ENCODE results near the gene SRP54. TPM values are rescaled to one million over a fixed set of nuclear protein-coding genes. Genes with fewer than 3 reads are reported as not detected.
"Not testable (repeated sequence)": the region's sequence is repeated elsewhere in the genome, so short reads cannot be mapped to it uniquely, and the experiment has no call there.

The SRP54 gene
- total RNA-seq, 1 experiment from 2014 or later, result 84.5 TPM

DNA sequence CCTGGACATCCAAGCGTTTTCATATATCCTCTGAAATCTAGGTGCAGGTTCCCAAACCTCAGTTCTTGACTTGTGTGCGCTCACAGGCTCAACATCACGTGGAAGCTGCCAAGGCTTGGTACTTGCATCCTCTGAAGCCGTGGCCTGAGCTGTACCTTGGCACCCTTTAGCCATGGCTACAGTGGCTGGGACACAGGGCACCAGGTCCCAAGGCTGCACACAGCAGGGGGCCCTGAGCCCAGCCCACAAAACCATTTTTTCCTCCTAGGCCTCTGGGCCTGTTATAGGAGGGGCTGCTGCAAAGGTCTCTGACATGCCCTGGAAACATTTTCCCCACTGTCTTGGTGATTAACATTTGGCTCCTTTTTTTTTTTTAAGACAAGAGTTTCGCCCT is 51.6 kb downstream of the SRP54 start:
- ChIA-PET POLR2A (no interaction called here), CTCF (no interaction called here)
- Histone ChIP-seq H3K4me1 (no peaks in the 10 kb centered on the region), H3K4me3 (ENCODE audit: low read depth, low read length) (no peak overlapping the region), H3K27me3 (replicated peaks; ENCODE audit: control insufficient read depth, insufficient read depth, low read length) (no peaks in the 10 kb centered on the region), H3K9me3 (peaks cover 14% of the 10 kb centered on the region), H3K36me3 (ENCODE audit: control insufficient read depth, insufficient read depth, low read length) (peaks cover 2% of the 10 kb centered on the region; the same call in 1 of the 2 replicates)
- Mint-ChIP-seq H3K27ac (ENCODE audit: unreplicated experiment) (no peak overlapping the region), H3K4me3 (ENCODE audit: unreplicated experiment) (no peak overlapping the region), H3K27me3 (ENCODE audit: insufficient read depth, unreplicated experiment) (no peaks in the 10 kb centered on the region), H3K9me3 (ENCODE audit: unreplicated experiment) (no peaks in the 10 kb centered on the region), H3K4me1 (ENCODE audit: low read depth, unreplicated experiment) (peaks cover under 1% of the 10 kb centered on the region), H3K36me3 (ENCODE audit: insufficient read depth, unreplicated experiment) (peaks cover 51% of the 10 kb centered on the region)
- intact Hi-C loops (cut with micrococcal nuclease; ENCODE audit: unreplicated experiment), result no loop called here
- TF ChIP-seq, protein P1, sequence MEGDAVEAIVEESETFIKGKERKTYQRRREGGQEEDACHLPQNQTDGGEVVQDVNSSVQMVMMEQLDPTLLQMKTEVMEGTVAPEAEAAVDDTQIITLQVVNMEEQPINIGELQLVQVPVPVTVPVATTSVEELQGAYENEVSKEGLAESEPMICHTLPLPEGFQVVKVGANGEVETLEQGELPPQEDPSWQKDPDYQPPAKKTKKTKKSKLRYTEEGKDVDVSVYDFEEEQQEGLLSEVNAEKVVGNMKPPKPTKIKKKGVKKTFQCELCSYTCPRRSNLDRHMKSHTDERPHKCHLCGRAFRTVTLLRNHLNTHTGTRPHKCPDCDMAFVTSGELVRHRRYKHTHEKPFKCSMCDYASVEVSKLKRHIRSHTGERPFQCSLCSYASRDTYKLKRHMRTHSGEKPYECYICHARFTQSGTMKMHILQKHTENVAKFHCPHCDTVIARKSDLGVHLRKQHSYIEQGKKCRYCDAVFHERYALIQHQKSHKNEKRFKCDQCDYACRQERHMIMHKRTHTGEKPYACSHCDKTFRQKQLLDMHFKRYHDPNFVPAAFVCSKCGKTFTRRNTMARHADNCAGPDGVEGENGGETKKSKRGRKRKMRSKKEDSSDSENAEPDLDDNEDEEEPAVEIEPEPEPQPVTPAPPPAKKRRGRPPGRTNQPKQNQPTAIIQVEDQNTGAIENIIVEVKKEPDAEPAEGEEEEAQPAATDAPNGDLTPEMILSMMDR (IDR thresholded peaks at IDR 0.05; ENCODE audit: insufficient read depth in 1 of 2, low read depth in 1 of 2, low read length in 1 of 2, severe bottlenecking in 1 of 2, unreplicated experiment in 1 of 2), result no peak
- peak in 1 of 2 experiments; percentile 35 for DNase-seq
- BruUV-seq (replicated peaks), result no TSS peak

DNA sequence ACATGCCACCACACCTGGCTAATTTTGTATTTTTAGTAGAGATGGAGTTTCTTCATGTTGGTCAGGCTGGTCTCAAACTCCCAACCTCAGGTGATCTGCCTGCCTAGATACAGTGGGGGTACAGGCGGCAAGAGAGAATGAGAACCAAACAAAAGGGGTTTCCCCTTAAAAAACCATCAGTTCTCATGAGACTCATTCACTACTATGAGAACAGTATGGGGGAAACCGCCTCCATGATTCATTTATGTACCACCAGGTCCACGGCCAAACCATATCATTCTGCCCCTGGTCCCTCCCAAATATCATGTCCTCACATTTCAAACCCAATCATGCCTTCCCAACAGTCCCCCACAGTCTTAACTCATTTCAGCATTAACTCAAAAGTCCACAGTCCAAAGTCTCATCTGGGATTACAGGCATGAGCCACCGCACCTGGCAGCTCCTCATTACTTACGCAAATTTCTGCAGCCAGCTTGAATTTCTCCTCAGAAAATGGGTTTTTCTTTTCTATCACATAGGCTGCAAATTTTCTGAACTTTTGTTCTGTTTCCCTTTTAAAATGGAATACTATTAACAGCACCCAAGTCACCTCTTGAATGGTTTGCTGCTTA is 52.3 kb downstream of the SRP54 start:
- peaks cover 14% of the 10 kb centered on the region for H3K9me3 ChIP-seq
- H3K27me3 ChIP-seq (replicated peaks; ENCODE audit: control insufficient read depth, insufficient read depth, low read length); POLR2A ChIA-PET; H3K4me3 ChIP-seq (ENCODE audit: low read depth, low read length); H3K9me3 Mint-ChIP-seq (ENCODE audit: unreplicated experiment); H3K4me3 Mint-ChIP-seq (ENCODE audit: unreplicated experiment); H3K27me3 Mint-ChIP-seq (ENCODE audit: insufficient read depth, unreplicated experiment); H3K4me1 ChIP-seq; DNase-seq; H3K36me3 ChIP-seq (ENCODE audit: control insufficient read depth, insufficient read depth, low read length); H3K4me1 Mint-ChIP-seq (ENCODE audit: low read depth, unreplicated experiment); BruUV-seq (replicated peaks); intact Hi-C loops (cut with micrococcal nuclease; ENCODE audit: unreplicated experiment); H3K27ac Mint-ChIP-seq (ENCODE audit: unreplicated experiment): not testable (repeated sequence)
- peaks cover 46% of the 10 kb centered on the region for H3K36me3 Mint-ChIP-seq (ENCODE audit: insufficient read depth, unreplicated experiment)
- CTCF ChIA-PET, result interaction anchor here (0.6 kb wide), 1 partner anchor 228 kb away, joined by 3 read pairs; no protein-coding TSS in a partner anchor

DNA sequence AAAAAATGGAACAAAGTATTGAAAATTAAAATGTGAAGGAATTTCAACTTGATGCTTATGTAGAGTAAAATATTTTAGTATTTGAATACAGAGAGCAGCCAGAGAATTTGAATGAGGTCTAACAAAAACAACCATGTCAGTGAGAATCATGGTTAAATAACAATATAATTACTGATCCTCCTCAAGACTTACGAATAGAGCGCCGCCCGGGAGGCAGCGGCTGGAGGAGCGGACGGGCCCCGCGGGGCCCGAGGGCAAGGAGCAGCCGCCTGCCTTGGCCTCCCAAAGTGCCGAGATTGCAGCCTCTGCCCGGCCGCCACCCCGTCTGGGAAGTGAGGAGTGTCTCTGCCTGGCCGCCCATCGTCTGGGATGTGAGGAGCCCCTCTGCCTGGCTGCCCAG is 55.5 kb downstream of the SRP54 start:
- H3K36me3 Mint-ChIP-seq (ENCODE audit: insufficient read depth, unreplicated experiment), result peaks cover 19% of the 10 kb centered on the region
- H3K9me3 Mint-ChIP-seq (ENCODE audit: unreplicated experiment); H3K4me3 Mint-ChIP-seq (ENCODE audit: unreplicated experiment); H3K27ac Mint-ChIP-seq (ENCODE audit: unreplicated experiment); H3K27me3 ChIP-seq (replicated peaks; ENCODE audit: control insufficient read depth, insufficient read depth, low read length); intact Hi-C loops (cut with micrococcal nuclease; ENCODE audit: unreplicated experiment); CTCF ChIA-PET; POLR2A ChIA-PET; BruUV-seq (replicated peaks); H3K27me3 Mint-ChIP-seq (ENCODE audit: insufficient read depth, unreplicated experiment); DNase-seq; H3K4me1 Mint-ChIP-seq (ENCODE audit: low read depth, unreplicated experiment); H3K4me1 ChIP-seq; H3K4me3 ChIP-seq (ENCODE audit: low read depth, low read length); H3K36me3 ChIP-seq (ENCODE audit: control insufficient read depth, insufficient read depth, low read length): not testable (repeated sequence)
- peaks cover 14% of the 10 kb centered on the region for H3K9me3 ChIP-seq

DNA sequence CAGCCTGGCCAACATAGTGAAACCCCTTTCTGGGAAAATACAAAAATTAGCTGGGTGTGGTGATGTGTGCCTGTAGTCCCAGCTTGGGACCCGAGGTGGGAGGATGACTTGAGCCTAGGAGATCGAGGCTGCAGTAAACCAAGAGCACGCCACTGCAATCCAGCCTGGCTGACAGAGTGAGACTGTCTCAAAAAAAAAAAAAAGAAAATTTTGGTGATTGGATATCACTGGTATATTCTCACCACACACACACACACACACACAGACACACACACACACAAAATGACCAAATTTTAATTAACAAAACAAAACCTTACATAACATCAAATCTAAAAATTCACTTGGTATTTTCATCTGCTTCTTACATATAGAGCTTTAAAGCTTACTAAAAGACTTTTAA is 59.8 kb downstream of the SRP54 start:
- intact Hi-C loops (cut with micrococcal nuclease; ENCODE audit: unreplicated experiment), result loop anchor here (10.0 kb wide), 1 partner anchor 168 kb away; the partner anchor contains the start of gene BAZ1A
- H3K9me3 ChIP-seq, result no peaks in the 10 kb centered on the region
- no peaks in the 10 kb centered on the region for H3K36me3 ChIP-seq (ENCODE audit: control insufficient read depth, insufficient read depth, low read length)
- H3K4me3 ChIP-seq (ENCODE audit: low read depth, low read length), result no peak overlapping the region
- no peak overlapping the region for H3K27ac Mint-ChIP-seq (ENCODE audit: unreplicated experiment)
- H3K4me1 ChIP-seq, result peaks cover 3% of the 10 kb centered on the region; the same call in 1 of the 2 replicates
- ChIA-PET POLR2A (no interaction called here), CTCF (interaction anchor here (0.6 kb wide), 1 partner anchor 16 kb away, joined by 8 read pairs; no protein-coding TSS in a partner anchor)
- H3K27me3 Mint-ChIP-seq (ENCODE audit: insufficient read depth, unreplicated experiment), result no peaks in the 10 kb centered on the region
- H3K9me3 Mint-ChIP-seq (ENCODE audit: unreplicated experiment), result no peaks in the 10 kb centered on the region
- H3K4me3 Mint-ChIP-seq (ENCODE audit: unreplicated experiment), result no peak overlapping the region
- TF ChIP-seq, protein P1 (IDR thresholded peaks at IDR 0.05; ENCODE audit: insufficient read depth in 1 of 2, low read depth in 1 of 2, low read length in 1 of 2, severe bottlenecking in 1 of 2, unreplicated experiment in 1 of 2), result no peak
- no TSS peak for BruUV-seq (replicated peaks)
- DNase-seq, result no peak
- H3K36me3 Mint-ChIP-seq (ENCODE audit: insufficient read depth, unreplicated experiment), result peaks cover 20% of the 10 kb centered on the region
- no peaks in the 10 kb centered on the region for H3K27me3 ChIP-seq (replicated peaks; ENCODE audit: control insufficient read depth, insufficient read depth, low read length)
- H3K4me1 Mint-ChIP-seq (ENCODE audit: low read depth, unreplicated experiment), result peaks cover 7% of the 10 kb centered on the region

Data from Caco-2 (cell line).